IMR-90 (cell line): ENCODE results near the gene CLEC16A. TPM values are rescaled to one million over a fixed set of nuclear protein-coding genes. Genes with fewer than 3 reads are reported as not detected.

Experiments used
- ATAC-seq: fragments of 200-7000 bp; cut with Tn5 transposase; 2 replicates; pipeline ENCODE4 v1.9.1; 2020; ENCODE audit warnings: low read depth, mild to moderate bottlenecking, moderate library complexity
- BruUV-seq: library from RNA; stranded (reverse); fragments of 400-500 nt; replicated peaks from 2 replicates; lab custom pipeline; 2021; lab: Mats Ljungman, UMichigan
- CTCF ChIA-PET: fragments of 300-600 bp; formaldehyde crosslinking; extraction: SDS; loops from one replicate; lab custom pipeline; 2021; ENCODE audit warnings: antibody characterized with exemption; lab: Yijun Ruan, JAX
- POLR2A ChIA-PET: fragments of 300-600 bp; sonication (Branson Sonifier 250); formaldehyde crosslinking; loops from one replicate; lab custom pipeline; 2022; ENCODE audit warnings: antibody characterized with exemption; ENCODE audit not compliant: unreplicated experiment; lab: Charles Lee
- DNase-seq: peaks from one replicate; pipeline ENCODE4 v3.0.0; 2013
- H2AFZ ChIP-seq: replicated peaks from 2 replicates; pipeline ENCODE3; 2013; ENCODE audit warnings: low read length, mild to moderate bottlenecking; ENCODE audit not compliant: poor library complexity
- H2AK5ac ChIP-seq: 2 replicates; pipeline ENCODE4 v1.6.1; 2013; ENCODE audit warnings: low read depth, low read length, inconsistent platforms
- H2AK9ac ChIP-seq: replicated peaks from 2 replicates; pipeline ENCODE3; 2013; ENCODE audit warnings: mild to moderate bottlenecking, low read depth, low read length, moderate library complexity; ENCODE audit not compliant: poor library complexity
- H2BK120ac ChIP-seq: 2 replicates; pipeline ENCODE4 v1.6.1; 2013; ENCODE audit warnings: low read depth, low read length, inconsistent platforms
- H2BK15ac ChIP-seq: 3 replicates; pipeline ENCODE4 v1.6.1; 2013; ENCODE audit warnings: low read depth, low read length, inconsistent platforms
- H2BK20ac ChIP-seq: 2 replicates; pipeline ENCODE4 v1.6.1; 2013; ENCODE audit warnings: low read depth, mild to moderate bottlenecking, inconsistent platforms, low read length, moderate library complexity
- H2BK5ac ChIP-seq: 2 replicates; pipeline ENCODE4 v1.6.1; 2013; ENCODE audit warnings: mild to moderate bottlenecking, low read depth, low read length, inconsistent platforms; ENCODE audit not compliant: poor library complexity, severe bottlenecking
- H3K14ac ChIP-seq: replicated peaks from 2 replicates; pipeline ENCODE4 v1.6.1; 2013; ENCODE audit warnings: low read depth, low read length, inconsistent platforms
- H3K18ac ChIP-seq: 2 replicates; pipeline ENCODE4 v1.6.1; 2013; ENCODE audit warnings: low read depth, low read length, control low read depth
- H3K23ac ChIP-seq: 2 replicates; pipeline ENCODE4 v1.6.1; 2013; ENCODE audit warnings: low read depth, low read length, inconsistent platforms
- H3K27ac ChIP-seq: 2 replicates; pipeline ENCODE4 v1.5.1; 2013; ENCODE audit warnings: mild to moderate bottlenecking, control low read depth, low read length; ENCODE audit not compliant: insufficient read depth
- H3K27me3 ChIP-seq: 2 replicates; pipeline ENCODE4 v1.6.1; 2013; ENCODE audit warnings: low read length; ENCODE audit not compliant: control insufficient read depth, insufficient read depth
- H3K36me3 ChIP-seq: 2 replicates; pipeline ENCODE4 v1.6.1; 2013; ENCODE audit warnings: low read length, mixed read lengths; ENCODE audit not compliant: control insufficient read depth, insufficient read depth
- H3K4ac ChIP-seq: 2 replicates; pipeline ENCODE4 v1.6.1; 2013; ENCODE audit warnings: low read depth, low read length, inconsistent platforms
- H3K4me1 ChIP-seq: 2 replicates; pipeline ENCODE4 v1.6.1; 2013; ENCODE audit warnings: low read length, mixed read lengths; ENCODE audit not compliant: control insufficient read depth, insufficient read depth
- H3K4me2 ChIP-seq: 2 replicates; pipeline ENCODE4 v1.6.1; 2013; ENCODE audit warnings: low read depth, mild to moderate bottlenecking, control low read depth, low read length, moderate library complexity
- H3K4me3 ChIP-seq: 2 replicates; pipeline ENCODE4 v1.5.1; 2013; ENCODE audit warnings: low read depth, mild to moderate bottlenecking, control low read depth, low read length, moderate library complexity; ENCODE audit not compliant: insufficient read depth
- H3K56ac ChIP-seq: 2 replicates; pipeline ENCODE4 v1.6.1; 2013; ENCODE audit warnings: low read length, inconsistent platforms; ENCODE audit not compliant: insufficient read depth; ENCODE audit errors: extremely low read depth
- H3K79me1 ChIP-seq, 2 experiments: 2 replicates each; pipeline ENCODE4 v1.6.1; 2013; ENCODE audit warnings: low read length in 2 of 2, inconsistent platforms in 1 of 2, low read depth in 1 of 2
- H3K9ac ChIP-seq: 2 replicates; pipeline ENCODE4 v1.6.1; 2013; ENCODE audit warnings: low read depth, low read length, control low read depth
- H3K9me1 ChIP-seq: 2 replicates; pipeline ENCODE4 v1.6.1; 2013; ENCODE audit warnings: low read length, inconsistent platforms; ENCODE audit not compliant: insufficient read depth
- H3K9me3 ChIP-seq: 2 replicates; pipeline ENCODE4 v1.6.1; 2013; ENCODE audit warnings: low read length; ENCODE audit not compliant: control insufficient read depth, insufficient read depth
- H4K20me1 ChIP-seq: 2 replicates; pipeline ENCODE4 v1.6.1; 2013; ENCODE audit warnings: low read length, inconsistent platforms; ENCODE audit not compliant: insufficient read depth
- H4K5ac ChIP-seq: 2 replicates; pipeline ENCODE4 v1.6.1; 2013; ENCODE audit warnings: mild to moderate bottlenecking, low read depth, low read length, control low read depth
- H4K8ac ChIP-seq, 2 experiments: 2 replicates each; pipeline ENCODE4 v1.6.1; 2013; ENCODE audit warnings: low read depth in 2 of 2, low read length in 2 of 2, control low read depth in 1 of 2, inconsistent platforms in 1 of 2
- H4K91ac ChIP-seq: 2 replicates; pipeline ENCODE4 v1.6.1; 2013; ENCODE audit warnings: low read depth, low read length, inconsistent platforms; ENCODE audit not compliant: insufficient read depth
- BHLHE40 ChIP-seq: fragments of 150-350 bp; IDR thresholded peaks from 2 replicates; pipeline ENCODE4 v1.6.1; 2016; ENCODE audit warnings: mild to moderate bottlenecking, low read depth, low read length
- CEBPB ChIP-seq: IDR thresholded peaks from 2 replicates; pipeline ENCODE4 v1.6.1; 2012; ENCODE audit warnings: low read depth, low read length, improper control_type of control experiment
- CHD1 ChIP-seq: IDR thresholded peaks from 2 replicates; pipeline ENCODE4 v1.6.1; 2012; ENCODE audit warnings: low read depth, low read length, improper control_type of control experiment
- FOS ChIP-seq: fragments of 150-350 bp; IDR thresholded peaks from 2 replicates; pipeline ENCODE4 v1.6.1; 2016; ENCODE audit warnings: low read depth, low read length
- MAFK ChIP-seq: IDR thresholded peaks from 2 replicates; pipeline ENCODE4 v1.6.1; 2012; ENCODE audit warnings: low read depth, low read length, improper control_type of control experiment
- NFE2L2 ChIP-seq: fragments of 150-350 bp; IDR thresholded peaks from 2 replicates; pipeline ENCODE4 v1.6.1; 2016; ENCODE audit warnings: low read depth, mild to moderate bottlenecking, low read length
- RCOR1 ChIP-seq: IDR thresholded peaks from 2 replicates; pipeline ENCODE4 v1.6.1; 2012; ENCODE audit warnings: mild to moderate bottlenecking, low read length, improper control_type of control experiment; ENCODE audit not compliant: insufficient replicate concordance
- RFX5 ChIP-seq: IDR thresholded peaks from 2 replicates; pipeline ENCODE4 v1.8.0; 2012; ENCODE audit warnings: low read depth, mild to moderate bottlenecking, low read length, moderate library complexity
- SMC3 ChIP-seq: fragments of 150-350 bp; IDR thresholded peaks from 2 replicates; pipeline ENCODE4 v1.6.1; 2016; ENCODE audit warnings: low read depth, mild to moderate bottlenecking, antibody characterized with exemption, low read length, moderate library complexity
- WGBS, 2 experiments: methylation state at CpG; one replicate each; pipeline versions ENCODE4 v1.1.5 to v1.1.7; 2013; ENCODE audit warnings: missing lambda C conversion rate in 2 of 2; ENCODE audit not compliant: insufficient read length in 1 of 2; ENCODE audit errors: extremely low coverage in 2 of 2; 5-methylcytosine and 5-hydroxymethylcytosine counted together
- dilution Hi-C: fragments of 300-500 bp; cut with HindIII; formaldehyde crosslinking; loops from one replicate; pipeline ENCODE4 v1.14.3; 2018; ENCODE audit warnings: low sequenced_read_pairs; ENCODE audit not compliant: unreplicated experiment
- in situ Hi-C: fragments of 300-500 bp; cut with MboI; formaldehyde crosslinking; loops from 3 replicates; pipeline ENCODE4 v1.14.3; 2019; ENCODE audit warnings: low sequenced_read_pairs, inconsistent platforms, mixed read lengths
- intact Hi-C: fragments of 100-400 bp; cut with micrococcal nuclease; formaldehyde crosslinking; loops from 2 replicates; pipeline ENCODE4 v1.10.0; 2022
- polyA plus RNA-seq, 3 experiments: library from polyadenylated mRNA; depleted of rRNA; stranded (reverse); fragments of >200 nt; gene quantifications; 2 replicates each; pipeline ENCODE4 v1.2.3, GENCODE V29; 2012; ENCODE audit warnings: low replicate concordance in 1 of 3
- total RNA-seq: library from RNA; depleted of rRNA; stranded (reverse); fragments of >200 nt; gene quantifications from 2 replicates; pipeline ENCODE4 v1.2.3, GENCODE V29; 2012
- TF ChIP-seq, protein P1 (sequence below): fragments of 150-350 bp; IDR thresholded peaks from 2 replicates; pipeline ENCODE4 v1.6.1; 2017; ENCODE audit warnings: mild to moderate bottlenecking, antibody characterized with exemption, low read length, low read depth
- TF ChIP-seq, protein P2 (sequence below): conservative IDR thresholded peaks from 2 replicates; pipeline ENCODE4 v1.5.1; 2012; ENCODE audit warnings: mild to moderate bottlenecking, low read depth, low read length, improper control_type of control experiment

The CLEC16A gene
- total and polyA plus RNA-seq, 2 of the 4 experiments (the other 2 are of a cell fraction), result 15.9 to 16.5 TPM

DNA sequence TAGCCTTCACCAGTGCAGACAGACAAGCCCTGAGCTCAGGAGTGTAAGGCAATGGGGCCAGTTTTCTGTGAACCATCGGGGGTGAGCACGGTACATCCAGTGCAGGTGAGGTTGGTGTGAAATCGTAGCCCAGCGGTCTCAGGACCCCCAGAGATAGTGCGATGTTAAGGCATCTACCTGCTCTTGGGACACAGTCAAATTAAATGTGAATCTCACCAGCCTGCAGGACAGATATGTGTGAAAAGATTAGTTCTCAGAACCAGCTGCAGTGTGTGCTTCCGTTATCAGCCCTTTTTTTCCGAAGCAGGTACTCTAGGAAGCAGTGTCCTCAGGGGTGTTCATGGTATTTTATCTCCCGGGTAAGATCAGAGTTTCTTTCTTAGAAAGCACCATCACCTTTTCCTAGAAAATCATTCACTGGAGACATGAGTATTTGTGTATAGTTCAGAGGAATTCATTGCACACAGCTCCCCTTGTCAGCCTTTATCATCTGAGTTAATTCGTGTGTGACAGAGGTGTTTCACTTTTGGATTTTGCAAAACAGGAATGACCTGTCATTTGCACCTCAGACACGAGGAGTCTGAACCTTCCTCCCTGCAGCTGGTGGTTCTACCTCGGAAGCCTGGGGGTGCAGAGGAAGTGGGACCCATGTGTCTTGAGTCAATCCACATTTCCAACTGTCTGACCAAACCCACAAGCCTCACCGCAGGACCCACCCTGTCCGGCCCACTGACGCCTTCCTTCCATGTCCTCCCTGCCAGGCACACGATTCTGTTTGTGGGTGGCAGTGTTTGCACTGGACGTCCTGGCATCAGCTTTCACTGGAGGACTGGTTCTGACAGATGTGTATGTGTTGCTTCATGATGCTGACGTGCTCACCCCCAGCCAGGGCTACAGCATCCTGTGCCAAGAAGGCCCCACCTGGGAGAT is 107.8 kb downstream of the CLEC16A start (continued):
- TF ChIP-seq, protein P1, sequence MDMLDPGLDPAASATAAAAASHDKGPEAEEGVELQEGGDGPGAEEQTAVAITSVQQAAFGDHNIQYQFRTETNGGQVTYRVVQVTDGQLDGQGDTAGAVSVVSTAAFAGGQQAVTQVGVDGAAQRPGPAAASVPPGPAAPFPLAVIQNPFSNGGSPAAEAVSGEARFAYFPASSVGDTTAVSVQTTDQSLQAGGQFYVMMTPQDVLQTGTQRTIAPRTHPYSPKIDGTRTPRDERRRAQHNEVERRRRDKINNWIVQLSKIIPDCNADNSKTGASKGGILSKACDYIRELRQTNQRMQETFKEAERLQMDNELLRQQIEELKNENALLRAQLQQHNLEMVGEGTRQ, result no peak

DNA sequence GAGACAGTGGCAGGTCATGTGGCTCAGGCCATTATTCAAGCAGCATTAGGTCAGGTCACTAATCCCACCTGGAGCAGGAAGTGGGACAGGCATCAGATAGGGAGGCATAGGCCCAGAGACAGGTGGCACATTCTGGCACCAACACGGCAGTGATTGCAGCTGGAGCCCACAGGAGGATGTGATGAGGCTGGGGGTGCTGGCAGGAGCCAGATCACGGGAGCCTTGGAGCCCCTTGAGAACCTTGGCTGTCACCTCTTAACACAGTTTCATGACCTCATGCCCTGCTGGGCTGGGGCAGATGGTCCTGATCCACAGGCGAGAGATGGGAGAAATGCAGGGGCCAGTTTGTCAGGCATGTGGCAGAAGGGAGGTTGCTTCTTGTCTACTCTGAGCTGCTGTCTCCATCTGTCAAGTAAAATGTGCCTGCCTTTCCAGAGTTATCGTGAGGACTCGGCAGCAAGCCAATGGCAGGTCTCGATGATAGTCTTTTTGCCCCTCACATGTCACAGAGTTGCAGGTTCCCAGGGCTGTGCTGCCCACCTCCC is 109.6 kb downstream of the CLEC16A start:
- CTCF ChIA-PET, result no interaction called here
- H3K4me2 ChIP-seq, result no peak overlapping the region
- peaks cover 18% of the 10 kb centered on the region for H3K9me1 ChIP-seq
- H4K91ac ChIP-seq, result no peak overlapping the region; the same call in 1 of the 2 replicates
- POLR2A ChIA-PET, result interaction anchor here (0.6 kb wide), 1 partner anchor 40 kb away, joined by 3 read pairs; no protein-coding TSS in a partner anchor
- H2AK5ac ChIP-seq, result peak overlapping the region; percentile 27; the same call in 1 of the 2 replicates
- no peak overlapping the region for H2BK5ac ChIP-seq
- H3K18ac ChIP-seq, result no peak overlapping the region; the same call in 1 of the 2 replicates
- dilution Hi-C loops (no loop called here), intact Hi-C loops (no loop called here), in situ Hi-C loops (no loop called here)
- no peak overlapping the region for H3K23ac ChIP-seq
- peak overlapping the region; percentile 6; the same call in 1 of the 3 replicates for H2BK15ac ChIP-seq
- no peak overlapping the region for H2BK120ac ChIP-seq
- H3K4me1 ChIP-seq, result peaks cover 10% of the 10 kb centered on the region
- 100% methylated on average over 2 of the region's 6 CpGs; no CpG with 5 or more reads in 1 of the 2 experiments for whole genome bisulfite sequencing, 2 experiments
- ATAC-seq (no peak), DNase-seq (no peak)
- H3K9ac ChIP-seq, result no peak overlapping the region
- H3K4ac ChIP-seq, result no peak overlapping the region
- H3K36me3 ChIP-seq, result peaks cover 20% of the 10 kb centered on the region
- BruUV-seq, result no TSS peak
- H3K27me3 ChIP-seq, result no peaks in the 10 kb centered on the region
- no peak overlapping the region for H2AK9ac ChIP-seq
- H3K56ac ChIP-seq, result no peak overlapping the region
- H4K8ac ChIP-seq, result no peak overlapping the region
- no peaks in the 10 kb centered on the region for H4K20me1 ChIP-seq
- peak overlapping the region; percentile 13 for H2AFZ ChIP-seq
- no peak overlapping the region for H3K27ac ChIP-seq
- H3K14ac ChIP-seq, result no peak overlapping the region
- H2BK20ac ChIP-seq, result no peak overlapping the region
- no peak overlapping the region for H3K4me3 ChIP-seq
- no peaks in the 10 kb centered on the region for H3K9me3 ChIP-seq
- H3K79me1 ChIP-seq, result no peaks in the 10 kb centered on the region
- H4K5ac ChIP-seq, result no peak overlapping the region
- TF ChIP-seq MAFK (no peak), CHD1 (no peak), BHLHE40 (no peak), CEBPB (no peak), SMC3 (no peak), NFE2L2 (no peak), FOS (no peak), RFX5 (no peak), RCOR1 (no peak)
- TF ChIP-seq, protein P2, sequence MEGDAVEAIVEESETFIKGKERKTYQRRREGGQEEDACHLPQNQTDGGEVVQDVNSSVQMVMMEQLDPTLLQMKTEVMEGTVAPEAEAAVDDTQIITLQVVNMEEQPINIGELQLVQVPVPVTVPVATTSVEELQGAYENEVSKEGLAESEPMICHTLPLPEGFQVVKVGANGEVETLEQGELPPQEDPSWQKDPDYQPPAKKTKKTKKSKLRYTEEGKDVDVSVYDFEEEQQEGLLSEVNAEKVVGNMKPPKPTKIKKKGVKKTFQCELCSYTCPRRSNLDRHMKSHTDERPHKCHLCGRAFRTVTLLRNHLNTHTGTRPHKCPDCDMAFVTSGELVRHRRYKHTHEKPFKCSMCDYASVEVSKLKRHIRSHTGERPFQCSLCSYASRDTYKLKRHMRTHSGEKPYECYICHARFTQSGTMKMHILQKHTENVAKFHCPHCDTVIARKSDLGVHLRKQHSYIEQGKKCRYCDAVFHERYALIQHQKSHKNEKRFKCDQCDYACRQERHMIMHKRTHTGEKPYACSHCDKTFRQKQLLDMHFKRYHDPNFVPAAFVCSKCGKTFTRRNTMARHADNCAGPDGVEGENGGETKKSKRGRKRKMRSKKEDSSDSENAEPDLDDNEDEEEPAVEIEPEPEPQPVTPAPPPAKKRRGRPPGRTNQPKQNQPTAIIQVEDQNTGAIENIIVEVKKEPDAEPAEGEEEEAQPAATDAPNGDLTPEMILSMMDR, result no peak
- TF ChIP-seq, protein P1, result no peak
